Suprapubic skin (tissue), 4 donors: ENCODE results near the gene PYROXD2. TPM values are rescaled to one million over a fixed set of nuclear protein-coding genes. Genes with fewer than 3 reads are reported as not detected.
"Not testable (repeated sequence)": the region's sequence is repeated elsewhere in the genome, so short reads cannot be mapped to it uniquely, and the experiment has no call there.

Source experiments
- DNase-seq, 2 donors: peaks; one replicate each; pipeline ENCODE4 v3.0.0-alpha.2; 2019; ENCODE audit warnings: low spot score in 2 of 2
- H3K27ac ChIP-seq: fragments of 200-600 bp; sonication (generic); one replicate; pipeline ENCODE4 v1.5.1; 2019
- H3K27me3 ChIP-seq: fragments of 200-600 bp; sonication (generic); one replicate; pipeline ENCODE4 v1.5.1; 2019
- H3K36me3 ChIP-seq: fragments of 200-600 bp; sonication (generic); one replicate; pipeline ENCODE4 v1.5.1; 2019
- H3K4me1 ChIP-seq: fragments of 200-600 bp; sonication (generic); one replicate; pipeline ENCODE4 v1.5.1; 2019
- H3K4me3 ChIP-seq: fragments of 200-600 bp; sonication (generic); one replicate; pipeline ENCODE4 v1.5.1; 2019; ENCODE audit warnings: mild to moderate bottlenecking
- H3K9me3 ChIP-seq: fragments of 200-600 bp; sonication (generic); one replicate; pipeline ENCODE4 v1.5.1; 2019
- EP300 ChIP-seq: sonication (generic); formaldehyde crosslinking; IDR thresholded peaks from one replicate; pipeline ENCODE4 v1.6.1; 2017; ENCODE audit warnings: antibody characterized with exemption
- POLR2A ChIP-seq, 2 donors: fragments of 450-650 bp; IDR thresholded peaks; one replicate each; pipeline ENCODE4 v1.6.1; 2017; ENCODE audit warnings: antibody characterized with exemption in 2 of 2, mild to moderate bottlenecking in 2 of 2, moderate library complexity in 2 of 2
- POLR2AphosphoS5 ChIP-seq, 3 donors: sonication (generic); formaldehyde crosslinking; IDR thresholded peaks; one replicate each; pipeline ENCODE4 v1.6.1; 2017; ENCODE audit warnings: antibody characterized with exemption in 3 of 3
- WGBS: methylation state at CpG from one replicate; pipeline ENCODE4 v1.1.5; 2018; 5-methylcytosine and 5-hydroxymethylcytosine counted together
- total RNA-seq, 4 donors: library from RNA; depleted of rRNA; stranded (reverse); fragments of >200 nt; gene quantifications; one replicate each; pipeline ENCODE4 v1.1.0, GENCODE V29; 2016
- TF ChIP-seq, protein P1 (sequence below), 2 donors: fragments of 200-600 bp in 1 of 2; fragments of 450-650 bp in 1 of 2; sonication (generic) in 1 of 2; IDR thresholded peaks; one replicate each; pipeline ENCODE4 v1.5.1; 2016 to 2019; ENCODE audit warnings: antibody characterized with exemption in 2 of 2, mild to moderate bottlenecking in 1 of 2, moderate library complexity in 1 of 2

The PYROXD2 gene
- total RNA-seq, 4 donors from 2014 or later = 4.3 to 20.3 (median 5.2) TPM

DNA sequence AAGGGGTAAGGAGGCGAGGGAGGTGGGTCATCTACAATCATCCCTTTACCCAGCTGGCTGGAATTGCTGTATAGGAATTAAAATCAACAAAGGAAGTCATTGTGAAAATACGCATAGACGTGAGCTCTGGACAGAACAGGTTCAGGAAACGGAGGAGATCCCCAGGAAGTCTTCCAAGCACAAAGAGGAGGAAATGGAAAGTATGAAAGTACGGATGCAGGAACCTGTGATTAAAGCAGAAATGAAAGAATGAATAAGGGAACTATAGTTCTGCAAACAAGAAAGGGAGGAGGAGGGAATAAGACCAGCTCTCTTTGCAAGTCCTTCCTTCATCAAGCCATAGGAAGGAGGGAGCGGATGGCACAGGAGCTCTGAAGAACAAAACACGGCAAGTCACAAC lies 61.8 kb downstream of the PYROXD2 start:
- Histone ChIP-seq H3K4me3 (no peak overlapping the region), H3K36me3 (no peaks in the 10 kb centered on the region), H3K27me3 (peaks cover 3% of the 10 kb centered on the region), H3K27ac (no peak overlapping the region), H3K4me1 (peaks cover 14% of the 10 kb centered on the region), H3K9me3 (no peaks in the 10 kb centered on the region)
- TF ChIP-seq POLR2A (IDR thresholded peaks at IDR 0.05) (no peak), EP300 (no peak), POLR2AphosphoS5 (IDR thresholded peaks at IDR 0.05) (no peak)
- TF ChIP-seq, protein P1, sequence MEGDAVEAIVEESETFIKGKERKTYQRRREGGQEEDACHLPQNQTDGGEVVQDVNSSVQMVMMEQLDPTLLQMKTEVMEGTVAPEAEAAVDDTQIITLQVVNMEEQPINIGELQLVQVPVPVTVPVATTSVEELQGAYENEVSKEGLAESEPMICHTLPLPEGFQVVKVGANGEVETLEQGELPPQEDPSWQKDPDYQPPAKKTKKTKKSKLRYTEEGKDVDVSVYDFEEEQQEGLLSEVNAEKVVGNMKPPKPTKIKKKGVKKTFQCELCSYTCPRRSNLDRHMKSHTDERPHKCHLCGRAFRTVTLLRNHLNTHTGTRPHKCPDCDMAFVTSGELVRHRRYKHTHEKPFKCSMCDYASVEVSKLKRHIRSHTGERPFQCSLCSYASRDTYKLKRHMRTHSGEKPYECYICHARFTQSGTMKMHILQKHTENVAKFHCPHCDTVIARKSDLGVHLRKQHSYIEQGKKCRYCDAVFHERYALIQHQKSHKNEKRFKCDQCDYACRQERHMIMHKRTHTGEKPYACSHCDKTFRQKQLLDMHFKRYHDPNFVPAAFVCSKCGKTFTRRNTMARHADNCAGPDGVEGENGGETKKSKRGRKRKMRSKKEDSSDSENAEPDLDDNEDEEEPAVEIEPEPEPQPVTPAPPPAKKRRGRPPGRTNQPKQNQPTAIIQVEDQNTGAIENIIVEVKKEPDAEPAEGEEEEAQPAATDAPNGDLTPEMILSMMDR (IDR thresholded peaks at IDR 0.05) = no peak
- no peak for DNase-seq
- WGBS = 57% methylated on average over 7 of the region's 7 CpGs

DNA sequence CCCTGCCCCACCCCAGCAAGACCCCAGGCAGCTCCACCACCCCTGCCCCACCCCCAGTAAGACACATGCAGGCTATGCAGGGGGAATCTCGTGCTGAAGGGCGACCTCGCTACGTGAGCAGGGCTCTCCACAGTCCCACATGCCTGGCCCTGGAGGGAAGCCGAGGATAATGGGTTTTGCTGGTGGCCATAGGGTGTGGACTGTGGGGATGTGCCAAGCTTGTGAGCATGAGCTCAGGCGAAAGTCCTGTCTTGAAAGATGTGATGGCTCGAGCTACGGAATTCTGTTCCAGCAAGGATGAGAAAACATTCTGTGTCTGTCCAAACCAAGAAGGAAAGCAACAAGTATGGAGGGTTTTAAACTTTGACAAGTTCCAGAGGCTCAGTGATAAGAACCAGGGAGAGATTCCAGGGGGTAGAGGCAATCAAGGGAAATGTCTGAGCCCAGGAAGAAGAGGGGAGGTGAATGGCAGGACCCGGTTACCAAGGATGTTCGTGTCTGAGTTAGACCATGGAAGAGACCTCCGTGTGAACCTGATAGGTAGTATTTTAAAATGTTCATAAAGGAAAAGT lies 63.1 kb downstream of the PYROXD2 start:
- H3K27ac ChIP-seq = no peak overlapping the region
- WGBS = 46% methylated on average over 11 of the region's 11 CpGs
- H3K27me3 ChIP-seq = peaks cover 3% of the 10 kb centered on the region
- DNase-seq = no peak
- peaks cover 14% of the 10 kb centered on the region for H3K4me1 ChIP-seq
- H3K4me3 ChIP-seq = no peak overlapping the region
- TF ChIP-seq, protein P1 (IDR thresholded peaks at IDR 0.05) = no peak
- TF ChIP-seq POLR2A (IDR thresholded peaks at IDR 0.05) = no peak
- TF ChIP-seq EP300 = no peak
- no peak for TF ChIP-seq POLR2AphosphoS5 (IDR thresholded peaks at IDR 0.05)
- H3K9me3 ChIP-seq = peaks cover 8% of the 10 kb centered on the region
- no peaks in the 10 kb centered on the region for H3K36me3 ChIP-seq

DNA sequence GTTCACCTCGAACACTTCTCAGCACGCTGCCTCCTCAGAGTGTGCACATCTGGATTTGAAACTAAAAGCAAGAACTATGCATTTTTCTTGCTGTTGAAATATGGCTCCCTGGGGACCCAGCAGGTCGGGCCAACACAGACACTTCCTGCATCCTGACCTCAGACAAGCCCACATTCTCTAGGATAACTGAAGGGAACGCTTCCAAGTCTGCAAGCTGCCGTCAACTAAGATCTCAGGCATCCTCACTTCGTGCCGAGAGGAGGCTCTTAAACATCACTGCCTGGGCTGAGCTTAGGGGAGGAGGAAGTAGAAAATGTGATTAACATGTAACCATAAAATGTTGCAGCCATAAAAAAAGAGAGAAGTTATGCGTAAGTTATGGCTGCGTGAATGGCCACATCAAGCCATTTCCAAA lies 65.5 kb downstream of the PYROXD2 start:
- H3K27ac ChIP-seq = no peak overlapping the region
- H3K9me3 ChIP-seq = peaks cover 12% of the 10 kb centered on the region
- H3K27me3 ChIP-seq = peaks cover 3% of the 10 kb centered on the region
- no peak for DNase-seq
- no peaks in the 10 kb centered on the region for H3K36me3 ChIP-seq
- no peak overlapping the region for H3K4me3 ChIP-seq
- 38% methylated on average over 9 of the region's 9 CpGs for WGBS
- peaks cover 20% of the 10 kb centered on the region for H3K4me1 ChIP-seq
- TF ChIP-seq, protein P1 (IDR thresholded peaks at IDR 0.05) = no peak
- TF ChIP-seq POLR2AphosphoS5 (IDR thresholded peaks at IDR 0.05) = peak in 2 of 3 donors; percentile 42 to 77

DNA sequence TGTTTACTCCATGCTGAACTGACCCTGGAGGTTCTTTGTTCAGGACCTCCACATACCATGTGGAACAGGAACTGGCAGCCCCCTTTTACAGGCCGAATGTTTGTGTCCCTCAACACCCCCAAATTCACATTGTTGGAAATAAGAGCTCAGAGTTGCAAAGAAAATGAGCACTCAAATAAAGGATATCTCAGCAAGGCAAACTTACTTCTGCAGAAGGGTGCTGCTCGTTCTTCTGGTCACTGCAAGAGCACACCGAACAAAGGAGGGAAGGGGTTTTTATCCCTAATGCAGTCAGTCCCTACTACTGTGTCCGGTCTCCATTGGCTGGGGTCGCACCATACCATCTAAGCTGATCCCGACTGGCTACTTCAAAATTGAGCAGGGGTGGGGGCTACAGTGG lies 68.1 kb downstream of the PYROXD2 start:
- peaks cover 12% of the 10 kb centered on the region for H3K9me3 ChIP-seq
- no peaks in the 10 kb centered on the region for H3K27me3 ChIP-seq
- no peaks in the 10 kb centered on the region for H3K36me3 ChIP-seq
- H3K4me1 ChIP-seq = peaks cover 22% of the 10 kb centered on the region
- no peak overlapping the region for H3K4me3 ChIP-seq
- no peak overlapping the region for H3K27ac ChIP-seq
- 70% methylated on average over 6 of the region's 6 CpGs for WGBS
- TF ChIP-seq EP300 (no peak), POLR2AphosphoS5 (IDR thresholded peaks at IDR 0.05) (no peak), POLR2A (IDR thresholded peaks at IDR 0.05) (no peak)
- TF ChIP-seq, protein P1 (IDR thresholded peaks at IDR 0.05) = no peak
- DNase-seq = no peak

DNA sequence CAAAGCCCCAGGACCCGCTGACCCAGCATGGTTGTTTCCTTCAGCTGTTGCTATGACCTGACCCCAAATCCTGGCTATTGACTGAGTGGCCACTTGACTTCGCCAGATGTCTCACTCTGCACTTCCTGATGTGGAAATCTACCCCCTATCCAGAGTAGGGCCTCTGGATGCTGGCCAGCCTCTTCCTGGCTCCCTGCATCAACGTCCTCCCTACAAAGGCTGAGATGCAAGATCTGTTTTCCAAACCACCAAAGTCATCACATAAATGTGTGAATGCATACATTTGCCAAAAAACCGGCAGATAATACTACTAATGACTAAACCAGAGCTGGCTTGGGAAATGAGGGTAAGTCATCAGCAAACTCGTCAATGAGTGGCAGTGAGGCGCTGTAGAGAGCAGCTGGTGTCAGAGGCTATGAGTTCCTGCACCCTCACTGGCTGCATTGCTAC lies 70.4 kb downstream of the PYROXD2 start:
- 47% methylated on average over 6 of the region's 6 CpGs for WGBS
- TF ChIP-seq POLR2AphosphoS5 (IDR thresholded peaks at IDR 0.05) = peak in 1 of 3 donors; percentile 44
- TF ChIP-seq, protein P1 (IDR thresholded peaks at IDR 0.05) = no peak
- peak; percentile 87 to 88 for DNase-seq
- no peaks in the 10 kb centered on the region for H3K36me3 ChIP-seq
- H3K27ac ChIP-seq = no peak overlapping the region
- peaks cover 12% of the 10 kb centered on the region for H3K9me3 ChIP-seq
- H3K4me3 ChIP-seq = no peak overlapping the region
- H3K27me3 ChIP-seq = no peaks in the 10 kb centered on the region
- H3K4me1 ChIP-seq = peaks cover 22% of the 10 kb centered on the region

DNA sequence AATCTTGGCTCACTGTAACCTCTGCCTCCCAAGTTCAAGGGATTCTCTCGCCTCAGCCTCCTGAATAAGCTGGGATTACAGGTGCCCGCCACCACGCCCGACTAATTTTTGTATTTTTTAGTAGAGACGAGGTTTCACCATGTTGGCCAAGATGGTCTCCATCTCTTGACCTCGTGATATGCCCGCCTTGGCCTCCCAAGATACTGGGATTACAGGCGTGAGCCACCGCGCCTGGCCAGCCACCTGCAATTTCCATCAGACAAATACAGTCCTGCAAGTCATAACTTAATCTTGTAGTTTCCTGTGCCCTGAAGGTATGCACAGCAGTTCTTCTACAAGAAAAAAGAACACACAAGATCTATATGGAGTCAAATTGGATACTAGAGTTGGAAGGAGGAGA lies 73.3 kb downstream of the PYROXD2 start:
- peaks cover 18% of the 10 kb centered on the region for H3K4me1 ChIP-seq
- 55% methylated on average over 10 of the region's 10 CpGs for WGBS
- H3K27ac ChIP-seq, DNase-seq, H3K27me3 ChIP-seq, H3K36me3 ChIP-seq, H3K9me3 ChIP-seq, H3K4me3 ChIP-seq: not testable (repeated sequence)
